Transverse colon (tissue), 4 donors: ENCODE measurements around the gene NPAT.
A peak's percentile ranks its signal among the peaks of the same experiment; 100 is the strongest.

Source experiments
- CTCF ChIP-seq, 5 experiments: fragments of 200-600 bp in 3 of 5; fragments of 450-650 bp in 2 of 5; sonication (generic) in 3 of 5; IDR thresholded peaks; 1 replicate in 2 of 5; 2 replicates in 3 of 5; pipeline ENCODE4 v1.5.1; 2016 to 2017; ENCODE audit warnings: antibody characterized with exemption in 5 of 5, inconsistent platforms in 3 of 5, mild to moderate bottlenecking in 2 of 5, moderate library complexity in 1 of 5
- POLR2AphosphoS5 ChIP-seq, 3 donors: sonication (generic); formaldehyde crosslinking; IDR thresholded peaks; one replicate each; pipeline ENCODE4 v1.6.1; 2016; ENCODE audit warnings: antibody characterized with exemption in 3 of 3

- TF ChIP-seq CTCF (IDR thresholded peaks at IDR 0.05): peak; percentile 60 to 90 (median 69)
- peak; percentile 96 to 98 (median 98) for TF ChIP-seq POLR2AphosphoS5 (IDR thresholded peaks at IDR 0.05)
These were observed at the start of gene NPAT, which contains the start of gene ATM for GRCh38 chr11:108222574-108223347.
